Thyroid gland (tissue), 4 donors: ENCODE data around the gene ZNF665.

Experiments used
- CTCF ChIP-seq, 6 experiments: fragments of 200-600 bp in 3 of 6; fragments of 450-650 bp in 3 of 6; sonication (generic) in 3 of 6; IDR thresholded peaks; one replicate each; pipeline ENCODE4 v1.5.1; 2016 to 2019; ENCODE audit warnings: antibody characterized with exemption in 6 of 6, mild to moderate bottlenecking in 2 of 6, inconsistent platforms in 1 of 6, moderate library complexity in 1 of 6
- POLR2A ChIP-seq, 2 donors: fragments of 450-650 bp; IDR thresholded peaks; one replicate each; pipeline ENCODE4 v1.6.1; 2017; ENCODE audit warnings: antibody characterized with exemption in 2 of 2, mild to moderate bottlenecking in 2 of 2, moderate library complexity in 1 of 2

- no peak for TF ChIP-seq CTCF (IDR thresholded peaks at IDR 0.05)
- no peak for TF ChIP-seq POLR2A (IDR thresholded peaks at IDR 0.05)
These were observed 32.0 kb downstream of the ZNF665 start for GRCh38 chr19:53161123-53161522.
